DMS114 treated with DMSO at 0.1 percent for 48 hours (cell line): ENCODE data around the gene KISS1R.

Experiments
- DNase-seq: peaks from one replicate; lab custom pipeline; 2025; ENCODE audit not compliant: unreplicated experiment; lab: John Stamatoyannopoulos, UW

The KISS1R gene

GRCh38 chr19:919199-920050 lies 2.3 kb downstream of the KISS1R start:
- no peak for DNase-seq

GRCh38 chr19:920051-920864 lies 3.1 kb downstream of the KISS1R start:
- no peak for DNase-seq

- no peak for DNase-seq
Observed at GRCh38 chr19:924553-925086, 7.5 kb downstream of the KISS1R start.

- DNase-seq = peak; percentile 54
Observed at GRCh38 chr19:925087-925525, 8.0 kb downstream of the KISS1R start.

GRCh38 chr19:925526-926322 lies 8.6 kb downstream of the KISS1R start, which contains the start of gene ARID3A:
TSS of gene ARID3A (plus strand) at chr19:926035. CDS start at chr19:929529, 3,494 bp downstream.
- DNase-seq = peak; percentile 54

- DNase-seq = no peak
Observed at GRCh38 chr19:926323-926588, 9.1 kb downstream of the KISS1R start.

- no peak for DNase-seq
Observed at GRCh38 chr19:926589-927350, 9.6 kb downstream of the KISS1R start.

GRCh38 chr19:927351-927779 lies 10.2 kb downstream of the KISS1R start:
- no peak for DNase-seq

GRCh38 chr19:927780-928401 lies 10.8 kb downstream of the KISS1R start:
- no peak for DNase-seq

- no peak for DNase-seq
Observed at GRCh38 chr19:928471-929202, 11.5 kb downstream of the KISS1R start.

- DNase-seq = no peak
Observed at GRCh38 chr19:929203-929890, 12.2 kb downstream of the KISS1R start.

GRCh38 chr19:929891-930258 lies 12.7 kb downstream of the KISS1R start:
- no peak for DNase-seq

GRCh38 chr19:931860-932647 lies 14.9 kb downstream of the KISS1R start:
- DNase-seq = no peak

GRCh38 chr19:932648-933552 lies 15.8 kb downstream of the KISS1R start:
- no peak for DNase-seq

- no peak for DNase-seq
Observed at GRCh38 chr19:933553-933882, 16.4 kb downstream of the KISS1R start.

GRCh38 chr19:934197-934840 lies 17.2 kb downstream of the KISS1R start:
- DNase-seq = no peak
